NCI-H1105 treated with DMSO at 0.1 percent for 48 hours (cell line): ENCODE data around the gene CAPN12.

ENCODE experiments used
- DNase-seq: peaks from one replicate; lab custom pipeline; 2025; lab: John Stamatoyannopoulos, UW

Gene CAPN12

DNA sequence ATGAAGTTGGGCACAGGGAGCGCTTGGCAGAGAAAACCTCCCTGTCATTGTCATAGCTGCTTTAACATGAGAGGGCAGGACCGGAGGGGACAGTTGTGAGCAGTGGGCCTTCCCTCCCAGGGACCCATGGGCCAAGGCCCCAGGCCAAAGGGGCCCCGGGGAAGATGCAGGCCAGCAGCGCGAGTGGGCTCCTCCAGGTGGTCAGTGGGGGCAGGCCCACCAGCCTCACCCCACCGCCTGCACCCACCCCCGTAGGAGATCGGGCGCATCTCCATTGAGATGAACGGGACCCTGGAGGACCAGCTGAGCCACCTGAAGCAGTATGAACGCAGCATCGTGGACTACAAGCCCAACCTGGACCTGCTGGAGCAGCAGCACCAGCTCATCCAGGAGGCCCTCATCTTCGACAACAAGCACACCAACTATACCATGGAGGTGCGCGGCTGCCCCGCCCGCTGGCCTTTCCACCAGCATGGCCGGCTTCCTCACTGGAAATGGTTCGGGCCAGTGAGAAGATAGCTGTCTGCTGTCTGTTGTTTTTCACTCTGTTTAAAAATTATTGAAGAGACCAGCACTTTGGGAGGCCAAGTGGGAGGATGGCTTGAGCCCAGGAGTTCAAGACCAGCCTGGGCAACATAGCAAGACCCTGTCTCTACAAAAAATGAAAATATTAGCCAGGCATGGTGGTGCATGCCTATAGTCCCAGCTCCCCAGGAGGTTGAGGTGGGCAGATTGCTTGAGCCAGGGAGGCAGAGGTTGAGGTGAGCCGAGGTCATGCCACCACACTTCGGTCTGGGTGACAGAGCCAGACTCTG, 18.6 kb downstream of the CAPN12 start:
- no peak for DNase-seq

DNA sequence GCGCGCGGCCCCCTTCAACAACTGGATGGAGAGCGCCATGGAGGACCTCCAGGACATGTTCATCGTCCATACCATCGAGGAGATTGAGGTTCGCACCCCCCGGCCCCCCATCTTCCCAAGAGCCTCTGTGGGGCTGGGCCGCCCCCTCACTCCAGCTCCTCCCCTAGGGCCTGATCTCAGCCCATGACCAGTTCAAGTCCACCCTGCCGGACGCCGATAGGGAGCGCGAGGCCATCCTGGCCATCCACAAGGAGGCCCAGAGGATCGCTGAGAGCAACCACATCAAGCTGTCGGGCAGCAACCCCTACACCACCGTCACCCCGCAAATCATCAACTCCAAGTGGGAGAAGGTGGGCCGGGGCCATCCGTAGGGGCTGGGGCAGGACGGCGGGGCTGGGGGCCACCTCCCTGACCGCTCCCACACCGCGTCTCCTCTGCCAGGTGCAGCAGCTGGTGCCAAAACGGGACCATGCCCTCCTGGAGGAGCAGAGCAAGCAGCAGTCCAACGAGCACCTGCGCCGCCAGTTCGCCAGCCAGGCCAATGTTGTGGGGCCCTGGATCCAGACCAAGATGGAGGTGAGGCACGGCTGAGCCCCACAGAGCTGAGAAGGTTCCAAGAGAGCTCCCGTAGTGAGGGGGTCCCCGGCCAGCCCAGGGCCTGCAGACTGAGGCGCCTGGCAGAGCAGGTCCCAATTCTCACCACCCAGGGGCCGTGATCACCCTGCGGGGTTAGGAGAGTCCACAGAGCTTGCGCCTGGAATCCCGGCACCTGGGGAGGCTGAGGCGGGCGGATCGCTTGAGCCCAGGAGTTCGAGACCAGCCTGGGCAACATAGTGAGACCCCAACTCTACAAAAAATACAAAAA, 20.1 kb downstream of the CAPN12 start:
- DNase-seq = no peak

DNA sequence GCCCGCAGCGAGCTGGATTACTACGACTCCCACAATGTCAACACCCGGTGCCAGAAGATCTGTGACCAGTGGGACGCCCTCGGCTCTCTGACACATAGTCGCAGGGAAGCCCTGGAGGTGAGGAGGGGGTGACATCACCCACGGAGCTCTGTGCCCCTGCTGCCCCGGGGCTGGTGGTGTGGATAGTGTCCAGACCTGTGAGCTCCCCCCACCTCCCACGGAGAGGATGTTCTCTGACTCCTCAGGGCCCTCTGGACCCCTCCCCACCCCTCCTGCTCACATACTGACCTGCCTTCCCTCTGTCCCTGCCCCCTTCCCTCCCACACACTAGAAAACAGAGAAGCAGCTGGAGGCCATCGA, 20.7 kb downstream of the CAPN12 start:
- DNase-seq = no peak

DNA sequence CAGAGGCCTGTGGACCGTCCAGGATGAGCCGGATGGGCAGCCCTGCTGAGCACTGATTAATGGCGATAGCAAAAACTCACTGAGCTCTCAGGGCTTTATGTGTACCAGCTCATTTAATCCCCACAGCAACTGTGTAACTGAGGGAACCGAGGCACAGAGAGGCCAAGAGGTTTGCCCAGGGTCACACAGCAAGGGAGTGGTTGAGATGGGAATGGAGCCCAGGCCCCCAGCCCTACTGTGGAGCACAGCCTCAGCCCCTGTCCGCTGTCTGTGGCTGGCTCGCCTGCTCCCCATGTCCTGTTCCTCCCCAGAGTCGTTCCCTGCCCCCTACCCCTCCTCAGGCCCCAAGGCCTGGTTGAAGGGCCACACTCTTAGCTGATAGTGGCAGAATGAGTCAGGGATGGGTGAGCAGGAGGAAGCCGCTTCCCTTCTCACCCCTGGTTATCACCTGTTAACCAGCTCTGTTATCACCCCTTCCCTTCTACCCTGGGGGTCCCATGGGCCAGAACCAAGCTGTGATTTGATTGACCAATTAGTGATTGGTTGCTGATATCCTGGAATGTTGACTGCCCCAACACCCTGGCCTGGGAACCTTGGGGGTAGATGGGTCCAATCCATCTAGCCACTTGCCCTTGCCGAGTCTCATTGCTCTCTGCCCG, 21.2 kb downstream of the CAPN12 start:
- DNase-seq = no peak

DNA sequence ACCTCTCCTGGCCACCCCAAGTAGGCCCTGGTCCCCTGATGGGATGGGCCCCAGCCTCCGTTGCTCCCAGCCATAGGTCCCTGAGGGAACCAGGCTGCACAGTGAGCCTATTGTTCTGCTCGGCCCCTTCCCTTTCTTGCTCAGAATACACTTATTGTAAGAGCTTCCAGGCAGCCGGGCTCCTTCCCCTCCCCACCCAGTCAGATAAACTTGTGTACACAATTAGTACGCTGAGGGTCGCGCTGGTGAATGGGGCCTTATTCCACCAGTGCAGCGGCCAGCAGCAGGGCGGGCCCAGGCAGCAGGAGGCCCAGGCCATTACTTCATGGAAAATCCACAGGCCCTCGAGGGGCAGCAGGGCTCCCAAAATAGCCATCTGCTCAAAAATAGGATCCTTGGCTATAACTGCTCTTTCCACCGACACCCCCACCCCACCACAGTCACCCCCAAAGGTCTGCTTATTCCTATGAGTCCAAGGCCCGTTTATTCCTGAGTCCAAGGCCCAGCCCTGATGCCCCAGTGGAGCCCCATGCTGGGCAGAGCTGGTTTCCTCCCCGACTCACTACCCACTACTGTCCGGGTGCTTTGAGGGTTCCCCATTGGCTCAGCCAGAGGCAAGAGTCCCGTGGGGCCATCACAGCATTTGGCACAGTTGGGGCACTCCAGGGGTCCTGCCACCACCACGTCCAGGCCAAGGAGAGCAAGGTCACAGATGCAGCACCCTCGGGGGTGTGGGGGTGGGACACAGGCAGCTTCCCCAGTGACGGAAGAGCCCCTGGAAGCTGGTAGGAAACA, 22.1 kb downstream of the CAPN12 start:
- no peak for DNase-seq

DNA sequence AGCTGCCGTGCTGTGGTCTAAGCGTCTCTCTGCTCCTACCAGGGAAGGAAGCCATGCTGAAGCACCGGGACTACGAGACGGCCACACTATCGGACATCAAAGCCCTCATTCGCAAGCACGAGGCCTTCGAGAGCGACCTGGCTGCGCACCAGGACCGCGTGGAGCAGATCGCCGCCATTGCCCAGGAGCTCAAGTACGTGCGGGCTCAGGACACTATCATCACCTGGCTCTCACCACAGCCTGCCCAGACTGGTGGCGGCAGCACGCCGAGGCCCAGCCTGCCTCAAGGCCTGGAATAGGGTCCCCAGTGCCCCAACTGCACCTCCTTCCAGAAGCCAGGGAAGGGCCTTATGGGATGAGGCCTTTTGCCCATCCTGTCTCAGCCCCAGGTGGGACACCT, 22.8 kb downstream of the CAPN12 start:
- DNase-seq = no peak

DNA sequence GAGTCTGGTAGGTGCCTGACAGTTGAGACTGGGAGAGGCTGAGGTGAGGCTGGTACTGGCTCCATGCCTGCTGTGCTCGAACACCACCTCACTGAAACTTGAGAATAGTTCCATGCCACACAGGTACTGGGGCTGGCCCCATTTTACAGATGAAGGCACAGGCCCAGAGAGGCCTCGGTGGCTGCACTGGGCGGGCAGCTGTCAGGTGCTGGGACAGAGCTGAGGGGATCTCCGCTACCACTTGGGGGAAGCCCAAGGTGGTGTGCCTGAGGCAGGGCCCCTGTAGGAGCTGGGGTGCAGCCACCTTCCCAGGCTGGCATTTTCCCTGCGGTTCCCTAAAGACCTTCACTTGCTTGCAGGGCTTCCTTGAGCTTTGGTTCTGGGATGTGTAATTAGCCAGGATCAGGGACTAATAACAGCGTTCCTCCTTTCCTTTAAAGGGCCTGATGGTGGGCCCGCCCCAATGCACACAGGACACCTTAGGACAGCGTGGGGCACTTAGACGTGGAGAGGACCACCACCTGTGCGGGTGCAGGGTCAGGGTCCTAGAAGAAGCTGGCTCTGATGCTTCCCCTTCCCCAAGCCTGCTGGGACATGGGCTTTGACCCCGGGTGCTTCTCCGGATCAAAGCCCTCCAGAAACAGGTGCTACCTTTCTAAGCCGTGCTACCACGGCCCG, 23.6 kb downstream of the CAPN12 start:
- DNase-seq = no peak

DNA sequence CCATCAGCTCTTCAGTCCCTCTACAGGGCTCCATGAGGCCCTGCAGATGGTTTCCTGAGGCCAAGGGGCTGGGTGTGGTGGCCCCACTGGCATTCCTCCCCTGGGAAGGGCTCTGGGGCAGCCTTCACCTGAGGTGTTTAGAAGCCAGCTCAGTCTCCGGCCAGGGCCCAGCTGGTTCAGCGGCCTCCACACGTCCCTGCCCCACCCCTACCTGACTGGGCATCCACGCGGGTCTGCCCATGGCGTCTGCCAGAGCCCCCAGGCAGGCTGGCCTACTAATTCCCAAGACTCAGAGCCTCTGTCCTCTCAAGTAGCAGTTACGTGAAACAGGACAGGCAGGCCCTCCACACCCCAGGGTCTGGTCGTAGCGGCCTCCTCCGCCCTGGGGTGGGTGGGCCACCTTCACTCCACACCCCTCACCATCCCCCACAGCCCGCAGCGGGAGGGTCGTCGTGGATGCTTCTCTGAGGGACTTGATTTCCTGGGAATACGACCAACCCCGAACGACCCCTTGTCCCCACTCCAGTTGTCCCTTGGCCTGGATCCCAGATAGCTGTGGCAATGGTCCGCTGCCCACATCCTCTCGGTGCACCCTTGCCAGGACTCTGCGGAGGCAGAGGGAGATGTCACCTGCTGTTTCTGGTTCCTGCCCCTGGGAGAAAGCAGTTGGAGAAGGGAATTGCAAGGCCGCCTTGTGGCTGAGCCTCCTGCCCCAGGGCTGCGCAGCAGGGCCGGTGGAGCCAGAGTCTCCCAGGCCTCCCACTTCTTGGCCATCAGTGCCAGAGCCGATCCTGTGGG, 24.3 kb downstream of the CAPN12 start:
- no peak for DNase-seq

DNA sequence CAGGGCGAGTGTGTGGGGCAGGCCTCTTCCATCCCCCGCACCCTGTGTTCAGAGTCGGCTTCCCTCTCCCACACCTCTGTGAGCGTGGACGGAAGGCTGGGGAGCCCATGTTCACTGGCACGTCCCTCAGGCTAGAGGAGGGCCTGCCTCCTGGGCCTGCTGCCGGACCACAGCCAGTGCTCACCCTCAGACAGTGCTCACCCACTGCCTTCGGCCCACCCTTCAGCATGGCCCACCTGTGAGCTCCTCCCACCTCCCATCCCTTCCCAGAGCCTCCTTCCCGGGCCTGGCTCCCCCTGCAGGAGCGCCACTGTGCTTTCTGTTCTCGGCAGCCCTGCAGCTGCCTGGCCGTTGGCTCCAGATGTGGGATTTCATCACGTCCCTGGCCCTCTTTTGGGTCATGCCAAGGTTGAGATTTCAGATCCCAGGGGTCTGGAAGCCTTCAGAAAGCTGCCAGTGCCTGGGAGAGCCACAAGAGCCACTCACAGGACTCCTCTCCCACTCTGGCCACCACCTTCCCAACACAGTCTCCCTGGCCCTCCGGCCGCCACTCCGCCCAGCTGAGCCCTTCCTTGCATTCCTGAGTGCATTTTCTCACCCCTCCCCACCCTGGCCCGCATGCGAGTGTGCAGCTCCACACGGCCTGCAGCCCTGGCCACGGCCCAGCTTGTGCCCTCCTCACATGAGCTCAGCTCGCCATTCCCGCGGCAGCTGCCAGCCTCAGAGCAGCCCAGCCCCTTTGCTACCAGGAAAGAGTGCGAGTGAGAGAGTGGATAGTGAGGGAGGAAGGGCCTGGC, 25.3 kb downstream of the CAPN12 start:
- DNase-seq = no peak

DNA sequence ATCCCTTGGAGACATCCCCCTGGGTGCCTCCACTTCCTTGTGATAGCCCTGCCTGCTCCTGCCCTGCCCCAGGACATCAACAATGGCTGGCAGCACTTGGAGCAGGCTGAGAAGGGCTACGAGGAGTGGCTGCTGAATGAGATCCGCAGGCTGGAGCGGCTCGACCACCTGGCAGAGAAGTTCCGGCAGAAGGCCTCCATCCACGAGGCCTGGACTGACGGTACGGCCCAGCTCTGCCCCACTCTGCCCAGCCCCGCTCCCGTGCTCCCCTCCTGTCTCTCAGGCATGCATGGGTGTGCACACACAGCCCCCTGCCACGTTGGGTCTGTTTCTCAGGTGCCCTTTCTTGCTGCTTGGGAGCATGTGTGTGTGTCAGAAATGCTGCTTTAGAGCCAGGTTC, 26.4 kb downstream of the CAPN12 start:
- DNase-seq = no peak

DNA sequence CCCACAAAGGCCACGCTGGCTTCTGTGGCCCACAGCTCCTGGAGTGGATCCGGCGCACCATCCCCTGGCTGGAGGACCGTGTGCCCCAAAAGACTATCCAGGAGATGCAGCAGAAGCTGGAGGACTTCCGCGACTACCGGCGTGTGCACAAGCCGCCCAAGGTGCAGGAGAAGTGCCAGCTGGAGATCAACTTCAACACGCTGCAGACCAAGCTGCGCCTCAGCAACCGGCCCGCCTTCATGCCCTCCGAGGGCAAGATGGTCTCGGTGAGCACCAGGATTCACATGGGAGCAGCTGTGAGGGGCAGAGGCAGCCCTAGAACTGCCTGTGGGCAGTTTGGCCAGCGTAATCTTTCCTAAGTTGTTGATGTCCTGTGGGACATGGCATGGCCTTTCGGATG, 27.2 kb downstream of the CAPN12 start:
- no peak for DNase-seq

DNA sequence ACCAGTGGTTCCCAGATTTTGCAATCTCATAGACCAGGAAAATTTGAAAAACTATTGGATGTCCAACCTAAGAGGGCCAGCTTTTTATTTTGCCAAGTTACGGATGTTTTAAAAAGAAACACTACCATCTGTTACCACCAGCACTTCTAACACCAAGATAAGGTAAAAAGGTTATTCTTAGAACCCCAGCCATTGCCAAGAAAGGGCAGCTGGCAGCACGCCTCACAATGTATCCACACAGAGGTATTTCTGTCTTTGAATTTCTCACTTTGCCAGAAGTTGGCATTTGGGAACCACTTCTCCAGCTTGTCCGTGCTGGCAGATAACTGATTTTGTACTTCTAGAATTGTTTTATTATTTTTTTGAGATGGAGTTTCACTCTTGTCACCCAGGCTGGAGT, 28.7 kb downstream of the CAPN12 start:
- no peak for DNase-seq

DNA sequence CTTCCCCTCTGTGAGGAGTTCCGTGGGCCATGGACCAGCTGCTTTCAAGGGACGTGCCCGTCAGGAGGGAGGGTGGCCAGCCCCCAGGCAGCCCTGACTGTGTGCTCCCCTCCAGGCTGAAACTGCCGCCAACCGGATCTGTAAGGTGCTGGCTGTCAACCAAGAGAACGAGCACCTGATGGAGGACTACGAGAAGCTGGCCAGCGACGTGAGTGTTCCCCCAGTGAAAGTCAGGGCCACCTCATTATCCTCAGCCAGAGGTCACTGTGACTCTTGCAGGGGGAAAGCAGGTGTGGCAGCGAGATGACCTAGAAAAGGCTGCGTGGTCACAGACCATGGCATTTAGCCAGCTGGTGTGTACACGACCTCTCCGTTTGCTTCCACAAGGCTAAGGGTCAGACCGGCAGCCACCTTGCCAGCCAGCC, 29.9 kb downstream of the CAPN12 start:
- DNase-seq = no peak

DNA sequence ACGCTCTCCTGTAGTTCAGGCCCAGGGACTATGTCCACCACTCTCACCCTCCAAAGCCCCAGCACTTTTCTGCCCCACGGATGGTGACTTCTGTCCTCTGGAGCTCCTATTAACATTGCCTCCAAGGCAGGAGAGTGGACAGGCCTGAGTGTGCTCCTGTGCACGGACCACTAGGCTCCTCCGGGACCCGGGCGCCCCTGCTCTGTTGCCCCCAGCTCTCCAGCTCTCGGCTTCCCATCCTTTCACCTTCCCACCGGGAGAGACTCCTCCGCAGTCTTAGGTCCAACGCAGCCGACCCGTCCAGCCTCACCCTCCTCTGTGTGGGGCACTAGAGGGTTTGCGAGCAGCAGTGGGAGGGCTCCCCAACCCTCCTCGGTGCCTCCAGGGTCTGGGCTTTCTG, 30.4 kb downstream of the CAPN12 start:
- DNase-seq = no peak

DNA sequence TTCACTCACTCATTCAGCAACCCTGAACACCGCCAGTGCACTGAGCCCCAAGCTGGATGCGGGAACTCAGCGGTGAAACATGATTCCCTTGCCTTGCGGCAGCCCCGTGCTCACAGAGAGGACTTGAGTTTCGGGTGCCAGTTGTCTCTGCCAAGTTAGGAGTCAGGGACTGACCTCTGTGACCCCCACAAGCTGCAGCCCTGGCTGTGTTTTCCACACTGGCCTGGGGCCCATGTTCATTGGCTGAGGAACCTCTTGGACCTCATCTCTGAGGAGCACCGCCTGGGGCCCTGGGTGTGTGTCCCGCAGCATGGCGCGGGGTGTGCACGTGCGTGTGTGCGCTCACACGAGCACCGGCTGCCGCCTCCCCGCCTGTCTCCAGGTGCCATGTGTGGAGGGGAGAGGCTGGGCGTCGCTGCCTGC, 31.0 kb downstream of the CAPN12 start:
- DNase-seq = no peak

DNA sequence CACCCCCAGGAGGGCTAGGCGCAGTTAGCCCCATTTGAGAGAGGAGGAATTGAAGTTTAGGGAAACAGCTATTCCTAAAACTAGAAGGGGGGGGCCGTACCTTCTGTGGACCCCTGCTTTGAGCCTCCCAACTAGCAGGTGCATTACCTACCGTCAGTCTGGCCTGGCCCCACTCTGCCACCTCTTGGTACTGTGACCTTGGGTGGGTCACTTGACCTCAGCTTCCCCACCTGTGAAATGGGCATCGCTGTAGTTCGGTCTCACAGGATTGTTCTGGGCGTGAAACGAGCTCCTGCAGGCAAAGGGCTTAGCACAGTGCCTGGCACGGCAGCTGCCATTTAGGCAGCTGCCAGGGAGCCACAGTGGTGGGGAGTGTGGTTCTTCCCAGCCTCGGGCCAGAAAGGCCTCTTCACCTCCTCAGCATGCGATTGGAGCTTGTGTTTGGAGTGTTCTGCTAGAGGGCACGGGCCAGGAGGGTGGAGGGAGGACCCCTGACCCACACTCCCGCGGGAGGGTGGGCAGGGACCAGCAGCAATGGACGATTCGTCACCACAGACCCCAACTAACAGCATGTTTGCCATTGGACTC, 32.0 kb downstream of the CAPN12 start:
- no peak for DNase-seq

DNA sequence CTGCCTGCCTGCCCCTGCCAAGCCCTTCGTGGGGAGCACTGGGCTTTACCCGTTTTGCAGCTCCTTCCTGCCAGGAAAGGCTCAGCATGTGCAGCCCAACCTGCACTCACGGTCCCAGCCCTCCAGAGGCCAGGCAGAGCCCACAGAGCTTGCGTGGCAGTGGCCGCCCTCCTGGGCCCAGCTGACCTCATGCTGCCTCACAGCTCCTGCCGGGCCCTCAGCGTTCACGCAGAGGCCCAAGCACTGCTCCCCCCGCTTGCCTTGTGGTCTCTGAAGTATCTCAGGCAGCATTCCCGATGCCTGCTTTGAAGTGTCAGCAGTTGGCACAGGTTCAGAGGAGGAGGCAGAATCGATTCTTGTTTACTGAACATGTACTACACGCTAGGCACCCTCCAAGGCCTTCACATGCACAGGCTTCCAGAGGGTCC, 32.5 kb downstream of the CAPN12 start:
- DNase-seq = no peak

DNA sequence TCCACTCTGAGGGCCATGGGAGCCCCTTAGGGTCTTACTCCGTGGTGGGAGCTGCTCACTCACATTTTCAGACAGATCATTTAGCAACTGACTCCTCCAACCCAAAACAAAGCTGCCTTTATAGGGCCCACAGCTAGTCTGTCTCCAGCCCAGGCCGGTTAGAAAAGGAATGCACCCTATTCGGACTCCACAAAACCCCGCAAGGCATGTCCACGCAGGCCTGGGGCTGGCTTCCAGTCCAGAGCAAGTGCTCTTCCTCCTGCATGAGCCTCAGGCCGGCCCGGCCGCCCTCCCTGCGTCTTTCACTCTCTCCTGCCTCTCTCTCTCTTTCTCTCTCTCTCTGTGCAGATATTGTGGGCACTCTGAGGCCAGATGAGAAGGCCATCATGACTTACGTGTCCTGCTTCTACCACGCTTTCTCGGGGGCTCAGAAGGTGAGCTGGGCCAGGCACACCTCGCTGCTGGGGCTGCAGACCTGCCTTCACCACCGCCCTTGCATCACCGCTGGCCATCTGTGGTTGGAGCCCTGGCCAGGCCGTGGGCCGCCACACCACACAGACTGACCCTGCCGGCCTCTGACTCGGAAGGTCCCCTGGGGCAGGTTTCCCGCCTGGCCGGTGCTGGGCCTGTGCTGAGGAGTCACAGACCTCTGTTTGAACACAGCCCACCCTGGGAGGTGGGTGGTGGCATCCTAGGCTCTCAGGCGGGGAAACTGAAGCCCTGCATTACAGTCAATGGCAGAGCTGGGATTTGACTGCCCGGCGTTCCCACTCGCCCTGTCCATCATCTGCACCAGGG, 33.1 kb downstream of the CAPN12 start:
- no peak for DNase-seq

DNA sequence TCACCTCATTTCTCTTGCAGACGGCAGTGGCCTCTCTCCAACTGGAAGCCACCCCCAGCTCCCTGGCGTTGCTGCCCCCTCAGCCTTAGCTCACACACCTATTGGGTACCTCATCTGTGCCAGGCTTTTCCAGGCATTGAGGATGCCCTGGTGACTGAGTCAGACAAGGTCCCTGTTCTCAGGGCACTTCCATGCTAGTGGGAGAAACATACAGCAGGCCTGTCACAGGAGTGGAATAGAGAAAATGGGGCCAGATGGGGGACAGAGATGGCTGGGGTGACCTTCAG, 33.9 kb downstream of the CAPN12 start:
- DNase-seq = no peak
